HG02840 (cell line): ENCODE measurements around the gene DCHS1.

ENCODE experiments used
- ATAC-seq: cut with Tn5 transposase; IDR thresholded peaks from one replicate; pipeline ENCODE4 v1.9.1; 2021; ENCODE audit warnings: mild to moderate bottlenecking, moderate library complexity, moderate number of reproducible peaks; ENCODE audit not compliant: unreplicated experiment, low FRiP score

Gene DCHS1

GRCh38 chr11:6630632-6631291 lies 24.8 kb downstream of the DCHS1 start:
- ATAC-seq, result no peak

- ATAC-seq, result no peak
These were observed 25.5 kb downstream of the DCHS1 start for GRCh38 chr11:6629892-6630631.

- no peak for ATAC-seq
These were observed 26.1 kb downstream of the DCHS1 start for GRCh38 chr11:6629573-6629891.

- no peak for ATAC-seq
These were observed 27.1 kb downstream of the DCHS1 start for GRCh38 chr11:6628526-6628925.

- peak; percentile 69 for ATAC-seq
These were observed 27.8 kb downstream of the DCHS1 start for GRCh38 chr11:6627762-6628241.

- no peak for ATAC-seq
These were observed 28.4 kb downstream of the DCHS1 start for GRCh38 chr11:6626971-6627761.

GRCh38 chr11:6625832-6626420 lies 29.7 kb downstream of the DCHS1 start:
- ATAC-seq, result no peak

GRCh38 chr11:6625156-6625831 lies 30.3 kb downstream of the DCHS1 start:
- ATAC-seq, result no peak

GRCh38 chr11:6623391-6624363 lies 31.9 kb downstream of the DCHS1 start:
- no peak for ATAC-seq

GRCh38 chr11:6622261-6623171 lies 33.1 kb downstream of the DCHS1 start:
- ATAC-seq, result no peak

- ATAC-seq, result no peak
These were observed 33.8 kb downstream of the DCHS1 start for GRCh38 chr11:6621711-6622211.

- no peak for ATAC-seq
These were observed 35.0 kb downstream of the DCHS1 start for GRCh38 chr11:6620636-6621035.

GRCh38 chr11:6619004-6619745 lies 36.4 kb downstream of the DCHS1 start, which contains the start of gene TPP1:
TPP1 (minus strand) TSS chr11:6619422; CDS start chr11:6619400, 22 bp downstream.
- peak; percentile 99 for ATAC-seq

- no peak for ATAC-seq
These were observed 37.2 kb downstream of the DCHS1 start for GRCh38 chr11:6618117-6619003.

GRCh38 chr11:6617315-6617781 lies 38.3 kb downstream of the DCHS1 start:
- no peak for ATAC-seq

GRCh38 chr11:6616596-6617250 lies 38.9 kb downstream of the DCHS1 start:
- no peak for ATAC-seq
